ENCODE data around the gene OR3A2.
"Not testable (repeated sequence)": the region's sequence is repeated elsewhere in the genome, so short reads cannot be mapped to it uniquely, and the experiment has no call there.

DNA sequence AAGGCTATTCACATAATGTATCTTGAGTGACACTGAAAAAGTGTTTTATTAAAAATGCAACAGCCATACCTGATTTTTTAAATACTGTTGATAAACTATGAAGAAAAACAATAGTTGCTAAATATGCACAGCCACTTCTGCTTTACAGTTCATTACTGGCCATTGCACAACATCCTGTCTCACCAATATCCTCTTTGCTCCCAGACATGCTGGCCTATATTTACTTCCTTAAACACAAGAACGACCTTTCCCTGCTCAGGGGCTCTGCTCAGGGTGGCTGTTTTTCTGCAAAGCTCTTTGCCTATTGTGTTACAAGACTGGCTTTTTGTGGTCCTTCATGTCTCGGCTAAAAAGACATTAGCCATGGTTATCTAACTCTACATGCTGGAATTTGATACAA, 147.4 kb downstream of the OR3A2 start:
- TF ChIP-seq, protein P1, sequence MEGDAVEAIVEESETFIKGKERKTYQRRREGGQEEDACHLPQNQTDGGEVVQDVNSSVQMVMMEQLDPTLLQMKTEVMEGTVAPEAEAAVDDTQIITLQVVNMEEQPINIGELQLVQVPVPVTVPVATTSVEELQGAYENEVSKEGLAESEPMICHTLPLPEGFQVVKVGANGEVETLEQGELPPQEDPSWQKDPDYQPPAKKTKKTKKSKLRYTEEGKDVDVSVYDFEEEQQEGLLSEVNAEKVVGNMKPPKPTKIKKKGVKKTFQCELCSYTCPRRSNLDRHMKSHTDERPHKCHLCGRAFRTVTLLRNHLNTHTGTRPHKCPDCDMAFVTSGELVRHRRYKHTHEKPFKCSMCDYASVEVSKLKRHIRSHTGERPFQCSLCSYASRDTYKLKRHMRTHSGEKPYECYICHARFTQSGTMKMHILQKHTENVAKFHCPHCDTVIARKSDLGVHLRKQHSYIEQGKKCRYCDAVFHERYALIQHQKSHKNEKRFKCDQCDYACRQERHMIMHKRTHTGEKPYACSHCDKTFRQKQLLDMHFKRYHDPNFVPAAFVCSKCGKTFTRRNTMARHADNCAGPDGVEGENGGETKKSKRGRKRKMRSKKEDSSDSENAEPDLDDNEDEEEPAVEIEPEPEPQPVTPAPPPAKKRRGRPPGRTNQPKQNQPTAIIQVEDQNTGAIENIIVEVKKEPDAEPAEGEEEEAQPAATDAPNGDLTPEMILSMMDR (IDR thresholded peaks at IDR 0.05): not testable (repeated sequence)
- TF ChIP-seq EP300, POLR2A, POLR2AphosphoS5 (IDR thresholded peaks at IDR 0.05): not testable (repeated sequence)
